Hindlimb muscle (tissue), 1 donor: ENCODE data around the gene AP3M1. TPM values are rescaled to one million over a fixed set of nuclear protein-coding genes. Genes with fewer than 3 reads are reported as not detected.
A peak's percentile ranks its signal among the peaks of the same experiment; 100 is the strongest.
"Not testable (repeated sequence)": the region's sequence is repeated elsewhere in the genome, so short reads cannot be mapped to it uniquely, and the experiment has no call there.

Source experiments
- DNase-seq: peaks from one replicate; pipeline ENCODE4 v3.0.0-alpha.2; 2013
- polyA plus RNA-seq: library from polyadenylated mRNA; unstranded; fragments of 120-200 nt; gene quantifications from one replicate; pipeline ENCODE4 v1.2.1, GENCODE V29; 2013; ENCODE audit not compliant: insufficient read length

Gene AP3M1
- polyA plus RNA-seq, 1 donor, result 36.6 TPM

DNA sequence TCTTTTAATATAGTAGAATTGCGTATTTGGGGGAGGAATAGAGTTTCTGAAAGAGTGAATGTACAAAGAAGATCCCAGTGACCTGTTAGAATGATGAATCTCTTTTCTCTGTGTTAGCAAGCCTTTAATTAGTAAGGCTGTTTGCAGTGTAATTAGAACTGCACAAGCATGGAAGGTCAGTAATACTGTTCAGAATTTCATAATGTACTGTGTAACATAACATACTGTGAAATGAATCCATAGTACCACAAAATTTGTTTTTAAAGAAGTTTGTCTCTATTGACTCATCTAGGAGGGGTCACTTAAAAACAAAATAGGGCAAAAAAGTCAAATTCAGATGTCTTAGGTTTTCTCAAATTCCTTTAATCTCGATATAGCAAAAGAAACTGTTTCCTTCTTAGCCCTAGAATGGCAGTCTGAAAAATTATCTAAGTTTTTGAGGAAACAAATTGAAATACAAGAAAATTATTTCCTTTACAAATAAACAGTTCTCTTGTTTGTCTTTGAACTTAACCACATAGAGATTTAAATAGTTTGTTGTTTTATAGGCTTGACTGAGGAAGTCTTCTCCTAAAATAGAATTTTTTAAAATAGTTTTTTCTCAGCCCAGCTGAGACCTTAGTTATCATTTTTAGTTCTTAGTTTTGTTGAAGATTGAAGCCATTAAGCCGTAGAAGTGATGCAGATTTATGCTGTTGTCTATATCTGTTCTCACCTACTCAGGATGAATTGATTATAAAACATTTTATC is 12.9 kb upstream of the AP3M1 start:
- no peak for DNase-seq

DNA sequence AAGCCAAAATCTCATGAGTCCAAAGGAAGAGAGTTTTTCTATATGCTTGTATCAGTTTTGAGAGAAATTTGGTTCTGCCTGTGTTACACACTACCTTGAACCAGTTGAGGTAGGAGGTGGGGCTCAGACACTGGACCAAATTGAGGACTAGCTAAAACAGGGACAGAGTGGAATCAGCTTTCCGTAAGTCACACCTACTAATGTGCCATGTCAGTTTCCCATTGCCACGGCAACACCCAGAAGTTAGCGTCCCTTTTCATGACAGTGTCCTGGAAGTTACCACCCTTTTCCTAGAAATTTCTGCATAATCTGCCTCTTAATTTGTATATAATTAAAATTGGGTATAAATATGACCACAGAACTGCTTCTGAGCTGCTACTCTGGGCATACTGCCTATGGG is 9.4 kb upstream of the AP3M1 start:
- DNase-seq, result no peak

DNA sequence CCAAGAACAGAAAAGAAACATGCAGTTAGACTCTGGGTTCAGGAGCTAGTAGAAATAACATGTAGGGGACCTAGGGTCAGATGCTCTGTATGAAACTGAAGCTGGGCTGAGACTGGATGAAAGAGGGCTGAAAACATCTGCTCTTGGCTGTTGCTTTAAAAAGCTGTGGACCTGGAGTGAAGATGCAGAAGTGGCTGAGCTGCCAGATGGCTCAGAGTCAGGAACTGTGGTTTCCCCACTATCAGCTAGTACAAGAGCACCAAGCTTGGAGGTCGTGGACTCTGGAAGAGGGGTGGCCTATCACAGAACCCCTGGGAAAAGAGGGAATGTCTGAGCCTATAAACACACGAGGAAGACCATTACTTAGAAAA is 6.3 kb upstream of the AP3M1 start:
- peak; percentile 29 for DNase-seq

DNA sequence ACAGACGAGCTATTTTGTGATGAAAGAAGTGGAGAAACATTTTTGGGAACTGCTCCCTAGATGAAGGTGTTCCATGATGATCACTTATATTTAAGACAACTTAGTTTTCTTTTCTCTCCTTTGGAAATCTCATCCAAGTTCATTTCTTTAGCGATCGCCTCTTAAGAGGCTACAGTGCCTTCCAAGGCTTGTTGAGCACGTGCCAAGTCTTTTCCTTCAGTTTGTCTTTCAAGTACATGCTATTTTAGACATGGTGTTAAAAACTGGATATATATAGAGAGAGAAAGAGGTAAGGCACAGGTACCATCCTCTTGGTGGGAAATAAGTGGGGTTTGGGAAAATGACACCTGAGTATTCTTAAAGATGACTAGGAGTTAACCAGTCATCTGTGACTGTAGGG is 3.0 kb upstream of the AP3M1 start:
- DNase-seq, result no peak

DNA sequence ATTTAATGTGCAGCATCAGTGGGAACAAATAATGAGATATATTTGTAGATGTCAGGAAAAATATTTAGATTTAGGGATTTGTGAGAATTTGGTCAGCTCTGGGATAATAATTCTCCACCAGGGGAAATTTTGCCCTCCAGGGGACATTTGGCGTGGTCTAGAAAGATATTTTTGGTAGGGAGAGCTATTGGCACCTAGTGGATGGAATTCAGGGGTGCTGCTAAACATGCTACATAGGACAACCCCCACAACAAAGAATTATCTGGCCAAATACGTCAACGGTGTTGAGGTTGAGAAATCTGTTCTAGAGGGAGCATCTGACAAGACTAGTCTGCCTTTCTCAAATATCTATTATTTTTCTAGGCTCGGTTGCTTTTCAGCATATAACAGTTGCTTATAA is 2.5 kb upstream of the AP3M1 start:
- DNase-seq, result no peak

DNA sequence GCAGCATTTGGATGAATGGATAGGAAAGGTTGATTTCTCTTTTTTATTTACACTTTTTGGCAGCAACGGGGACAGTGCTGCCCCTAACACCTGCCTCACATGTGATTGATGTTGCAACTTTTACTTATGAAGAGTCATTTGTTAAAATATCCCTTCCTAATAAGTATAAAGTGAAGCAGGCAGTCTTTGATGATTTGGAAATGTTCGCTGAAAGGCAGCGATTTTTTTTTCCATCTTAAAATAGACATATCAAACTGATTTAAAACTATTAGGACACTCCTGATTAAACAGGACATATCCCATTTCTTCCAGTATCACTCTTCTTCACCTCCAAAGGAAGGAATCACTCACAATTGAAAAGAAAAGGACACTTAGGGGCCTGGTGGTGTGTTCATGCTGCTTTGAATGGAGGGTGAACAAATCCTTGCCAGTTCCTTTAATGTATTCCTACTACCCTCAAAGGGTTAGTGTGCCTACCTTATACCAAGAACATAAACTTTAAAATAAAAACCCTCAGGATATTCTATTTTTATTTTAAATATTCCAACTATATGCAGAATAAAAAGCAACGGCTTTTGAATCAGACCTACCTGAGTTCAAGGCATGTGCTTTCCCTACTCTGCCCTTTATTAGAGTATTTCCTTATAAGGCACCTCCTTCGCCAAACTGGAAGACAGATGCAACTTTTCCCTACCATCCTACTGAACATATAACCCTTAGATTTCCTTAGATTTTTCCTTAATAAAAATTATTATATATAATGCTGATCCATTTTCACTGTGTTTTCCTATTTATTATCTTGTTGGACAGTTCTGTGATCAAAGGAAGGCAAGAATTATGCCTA is 1.5 kb upstream of the AP3M1 start:
- no peak for DNase-seq

DNA sequence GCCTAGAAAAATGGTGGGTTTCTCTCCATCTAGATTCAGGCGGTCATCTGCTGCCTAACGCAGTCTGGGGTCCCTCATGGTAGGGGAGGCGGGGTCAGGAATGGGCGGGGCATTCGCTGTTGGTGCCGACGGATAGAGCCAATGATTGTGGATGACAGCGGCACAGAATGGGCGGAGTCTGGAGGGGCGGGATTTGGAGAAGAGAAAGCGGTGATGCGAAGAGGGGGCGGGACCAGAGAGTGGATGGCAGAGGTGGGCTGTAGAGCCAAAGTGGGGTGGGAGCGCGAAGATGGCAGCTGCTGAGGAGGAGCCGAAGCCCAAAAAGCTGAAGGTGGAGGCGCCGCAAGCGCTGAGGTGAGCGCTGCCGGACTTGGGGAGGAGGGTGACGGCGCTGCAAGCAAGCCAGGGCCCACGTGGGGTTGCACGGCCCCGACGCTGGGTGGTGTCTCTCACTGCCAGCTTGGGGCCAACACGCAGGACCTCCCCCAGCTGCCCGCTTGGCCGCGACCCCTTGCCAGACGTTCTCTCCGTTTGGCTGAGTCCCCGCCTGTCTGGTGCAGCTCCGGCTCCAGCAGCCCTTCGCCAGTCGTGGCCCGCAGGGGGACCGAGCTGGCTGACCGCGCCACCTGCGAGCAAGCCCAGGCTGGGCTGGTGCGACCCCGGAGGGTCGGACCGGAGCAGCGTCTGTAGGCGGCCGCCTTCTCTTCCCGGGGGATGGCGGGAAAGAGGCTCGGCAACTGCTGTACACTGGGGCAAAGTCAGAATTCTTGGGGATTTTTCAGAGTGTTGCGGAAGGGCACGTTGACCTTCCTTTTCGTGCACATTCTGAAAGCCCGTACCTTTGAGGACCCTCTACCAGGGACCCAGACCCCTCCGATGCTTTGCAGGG is 606 bp upstream of the AP3M1 start, which contains the start of gene ADK:
ADK (plus strand) TSS at position 232 of the 889 bp plus-strand sequence; CDS start at position 290, 58 bp downstream.
- DNase-seq, result peak; percentile 99

DNA sequence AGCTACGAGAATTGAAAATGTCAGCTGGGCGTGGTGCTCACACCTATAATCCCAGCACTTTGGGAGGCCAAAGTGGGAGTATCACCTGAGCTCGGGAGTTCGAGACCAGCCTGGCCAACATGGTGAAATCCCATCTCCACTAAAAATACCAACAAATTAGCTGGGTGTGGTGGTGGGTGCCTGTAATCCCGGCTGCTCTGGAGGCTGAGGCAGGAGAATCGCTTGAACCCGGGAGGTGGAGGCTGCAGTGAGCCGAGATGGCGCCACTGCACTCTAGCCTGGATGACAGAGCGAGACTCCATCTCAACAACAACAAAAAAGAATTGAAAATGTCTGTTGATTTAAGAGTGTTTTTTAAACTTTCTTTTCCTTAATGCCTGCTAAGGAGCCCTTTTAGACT is 3.6 kb downstream of the AP3M1 start:
- not testable (repeated sequence) for DNase-seq

DNA sequence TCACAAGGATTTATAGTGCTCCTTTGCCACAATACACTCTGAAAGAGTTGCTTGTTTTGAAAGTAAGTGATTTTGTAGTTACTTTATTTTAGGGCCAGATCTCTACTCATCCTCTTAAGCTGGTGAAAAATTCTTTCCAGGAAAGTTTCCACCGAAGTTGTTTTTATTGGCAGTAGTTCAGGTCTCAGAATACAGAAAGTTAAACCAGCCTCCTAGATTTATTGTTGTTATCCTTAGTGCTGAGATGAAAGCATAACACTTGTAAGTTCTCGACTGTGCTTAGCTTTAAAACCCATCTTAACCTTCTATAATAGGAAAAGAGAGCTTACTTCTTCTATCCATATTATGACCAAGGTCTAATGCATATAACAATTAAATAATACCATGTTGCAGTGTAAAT is 5.5 kb downstream of the AP3M1 start:
- DNase-seq, result peak; percentile 42

DNA sequence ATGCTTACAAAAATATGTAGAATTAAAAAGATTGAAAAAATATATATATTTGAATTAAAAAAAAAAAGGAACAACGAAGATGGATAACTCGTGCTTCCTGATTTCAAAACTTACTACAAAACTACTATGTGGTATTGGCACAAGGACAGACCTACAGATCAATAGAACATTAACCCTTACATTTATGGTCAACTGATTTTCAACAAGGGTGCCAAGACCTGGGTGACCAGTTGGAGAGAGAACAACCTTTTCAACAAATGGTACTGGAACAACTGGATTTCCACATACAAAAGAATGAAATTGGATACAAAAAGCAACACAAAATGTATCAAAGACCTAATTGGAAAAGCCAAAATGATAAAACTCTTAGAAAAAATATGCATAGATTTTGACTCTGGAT is 10.1 kb downstream of the AP3M1 start:
- DNase-seq, result no peak

DNA sequence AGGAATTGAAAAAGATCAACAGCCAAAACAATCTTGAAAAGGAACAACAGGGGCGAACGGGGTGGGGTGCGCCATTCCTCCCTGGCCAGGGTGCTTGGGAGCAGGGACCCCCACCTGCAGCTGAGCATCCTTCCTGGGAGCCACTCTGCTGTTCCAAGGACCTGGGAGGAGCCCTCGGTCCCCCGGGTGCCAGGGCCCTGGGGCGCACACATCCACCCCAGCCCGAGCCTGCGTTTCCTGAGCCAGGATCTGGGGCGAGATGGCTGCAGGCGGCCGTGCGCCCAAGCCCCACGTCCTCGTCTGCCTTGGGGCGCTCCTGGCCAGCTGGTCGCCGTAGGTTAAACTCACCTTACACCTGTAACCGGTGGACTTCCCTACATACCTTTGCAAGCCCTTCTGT is 10.6 kb downstream of the AP3M1 start:
- no peak for DNase-seq

DNA sequence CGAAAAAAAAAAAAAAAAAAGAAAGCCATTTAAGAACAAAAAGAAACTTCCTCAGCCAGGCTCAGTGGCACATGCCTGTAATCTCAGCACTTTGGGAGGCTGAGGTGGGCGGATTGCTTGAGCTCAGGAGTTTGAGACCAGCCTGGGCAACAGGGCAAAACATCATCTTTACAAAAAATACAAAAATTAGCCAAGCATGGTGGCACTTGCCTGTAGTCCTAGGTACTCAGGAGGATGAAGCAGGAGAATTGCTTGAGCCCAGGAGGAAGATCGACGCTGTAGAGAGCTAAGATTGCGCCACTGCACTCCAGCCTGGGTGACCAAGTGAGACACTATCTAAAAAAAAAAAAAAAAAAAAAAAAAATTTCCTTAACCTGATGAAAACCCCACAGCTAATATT is 12.0 kb downstream of the AP3M1 start:
- not testable (repeated sequence) for DNase-seq

DNA sequence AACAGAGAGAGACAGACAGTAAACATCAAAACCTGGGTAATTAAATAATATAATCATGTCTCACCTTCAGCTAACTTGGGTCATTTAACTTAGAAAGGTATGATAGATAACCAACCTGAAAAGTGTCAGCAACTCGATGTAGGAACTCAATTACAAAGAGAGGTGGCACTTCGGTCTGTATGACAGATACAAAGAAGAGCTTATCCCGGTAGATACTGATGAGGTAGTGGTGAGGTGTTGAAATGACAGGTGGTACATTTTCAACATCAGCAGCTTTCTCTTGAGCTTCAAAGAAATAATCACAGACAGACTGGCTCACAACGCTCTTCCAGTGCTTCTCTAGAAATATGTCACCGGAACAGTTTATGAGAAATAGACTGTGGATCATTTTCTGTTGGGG is 12.6 kb downstream of the AP3M1 start:
- no peak for DNase-seq

DNA sequence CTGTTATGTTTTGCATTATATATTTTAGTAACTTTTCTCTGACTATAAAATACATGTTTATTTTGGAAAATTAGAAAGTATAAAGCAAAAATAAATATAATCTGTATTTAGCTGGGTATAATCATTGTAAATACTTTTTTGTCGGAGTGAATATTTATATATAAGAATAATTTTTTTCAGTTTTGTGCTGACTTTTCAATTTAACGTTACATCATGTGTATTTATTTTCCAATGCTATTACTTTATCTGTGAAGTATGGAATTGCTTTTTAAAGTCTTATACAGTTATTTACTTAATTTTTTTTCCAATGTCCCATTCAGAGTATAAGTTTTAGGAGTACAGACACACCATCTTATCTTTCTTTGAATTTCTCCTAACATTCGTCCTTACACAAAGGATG is 15.2 kb downstream of the AP3M1 start:
- DNase-seq, result no peak

DNA sequence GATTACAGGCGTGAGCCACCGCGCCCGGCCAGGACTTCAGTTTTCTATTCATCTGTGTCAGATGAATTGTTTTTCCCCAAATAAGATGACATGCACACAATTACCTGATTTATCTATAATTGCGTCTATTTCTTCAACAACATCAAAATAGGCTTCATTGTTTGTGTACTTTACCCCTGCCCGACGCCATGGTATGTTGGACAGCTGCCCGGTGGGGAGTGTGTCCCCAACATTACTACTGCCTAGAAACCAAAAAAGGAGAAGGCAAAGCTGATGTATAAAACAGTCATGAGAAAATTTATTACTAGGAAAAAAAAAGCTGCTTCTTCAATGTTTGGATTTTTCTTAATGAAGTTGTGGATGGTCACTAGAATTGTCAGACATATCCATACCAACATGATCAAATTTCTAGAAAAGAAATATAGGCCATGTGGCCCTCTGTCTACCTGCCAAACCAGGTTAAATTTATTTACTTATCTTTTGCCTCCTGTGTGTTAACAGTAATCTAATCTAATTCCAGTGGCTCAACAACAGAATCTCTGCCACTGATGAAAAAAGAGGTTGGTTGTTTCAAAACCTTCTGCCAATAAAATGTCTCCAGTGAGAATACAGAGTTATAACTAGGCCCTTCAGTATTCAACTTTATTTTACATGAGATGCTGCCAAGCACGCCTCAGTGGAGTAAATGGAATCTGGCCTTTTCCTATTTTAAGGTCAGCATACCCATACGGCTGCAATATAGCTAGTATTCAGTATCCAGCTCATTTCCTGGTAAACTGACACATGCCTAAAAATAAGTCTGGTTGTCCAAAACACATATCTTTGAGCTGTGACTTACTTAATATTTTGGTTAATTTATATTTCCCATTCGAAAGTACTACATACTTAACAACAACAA is 16.5 kb downstream of the AP3M1 start:
- DNase-seq, result no peak

DNA sequence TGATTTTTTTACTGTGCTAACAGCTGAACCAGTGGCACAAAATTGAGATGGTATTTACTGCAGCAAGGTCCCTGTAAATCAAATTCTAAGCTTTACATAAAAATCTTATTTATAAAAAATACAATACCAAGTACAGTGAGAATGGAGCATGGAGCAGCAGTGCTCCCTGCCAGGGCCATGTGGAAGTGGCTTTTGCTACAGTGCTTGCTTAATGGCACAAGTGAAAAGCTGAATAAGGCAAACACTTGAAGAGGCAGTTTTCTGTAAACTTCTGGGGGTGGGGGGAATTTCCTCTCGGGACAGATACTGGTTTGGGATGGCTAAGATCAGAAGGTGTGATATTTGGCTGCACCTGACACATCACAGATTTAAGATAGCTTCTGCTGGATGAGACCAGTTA is 27.5 kb downstream of the AP3M1 start:
- no peak for DNase-seq

DNA sequence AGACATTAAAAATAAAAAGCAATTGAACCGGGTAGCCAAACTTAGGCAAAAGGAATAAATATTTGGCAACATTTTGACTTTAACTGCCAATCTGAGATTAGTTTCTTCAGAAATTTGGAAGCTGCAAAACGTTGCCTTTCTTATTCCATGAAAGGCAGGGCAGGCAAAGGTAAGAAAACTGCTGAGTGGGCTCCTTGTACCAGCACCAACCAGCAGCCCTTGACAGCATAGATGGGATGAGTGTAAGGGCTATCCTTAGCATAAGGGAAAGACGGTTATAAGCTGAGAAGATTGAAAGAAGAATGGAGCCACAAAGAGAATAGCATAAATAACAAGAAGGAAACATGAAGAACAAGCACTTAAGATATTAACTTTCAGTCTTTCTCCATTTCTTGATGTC is 28.6 kb downstream of the AP3M1 start:
- DNase-seq, result no peak

DNA sequence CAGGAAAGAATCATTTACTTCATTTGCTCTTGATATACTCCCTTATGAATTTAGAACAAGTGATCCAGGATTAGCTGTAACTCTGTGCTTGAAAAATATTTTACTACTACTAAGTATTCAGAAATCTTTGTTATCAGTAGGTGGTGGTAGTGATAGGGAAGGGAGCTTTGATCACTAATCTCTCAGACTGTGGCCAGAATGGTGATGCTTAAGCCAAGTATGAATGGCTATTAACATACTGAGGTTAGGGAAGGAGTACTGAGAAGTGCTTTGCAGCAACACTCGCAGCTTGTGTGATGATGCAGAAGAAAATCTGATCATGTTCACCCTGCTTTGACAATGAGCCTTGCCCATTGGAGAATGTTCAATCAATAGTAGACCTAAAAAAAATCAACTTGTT is 29.3 kb downstream of the AP3M1 start:
- DNase-seq, result no peak

DNA sequence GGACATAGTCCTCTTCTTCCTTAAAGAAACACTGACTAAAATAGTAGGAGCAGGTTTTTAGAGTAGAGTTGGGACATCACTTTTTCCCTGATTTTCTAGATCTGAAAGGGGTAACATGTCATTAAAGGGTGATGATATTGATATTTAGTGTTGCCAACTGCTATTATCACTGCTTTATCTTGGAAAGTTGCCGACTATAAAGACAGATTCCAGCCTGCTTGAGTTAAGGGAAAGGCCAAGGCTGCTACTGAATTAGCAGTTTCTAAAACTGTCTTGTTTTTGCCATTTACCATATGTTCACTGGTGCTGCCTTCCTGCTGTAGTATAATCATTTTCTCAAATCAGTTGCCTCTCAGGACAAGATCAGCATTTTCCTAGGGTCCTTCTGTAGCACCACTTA is 29.7 kb downstream of the AP3M1 start:
- DNase-seq, result no peak

DNA sequence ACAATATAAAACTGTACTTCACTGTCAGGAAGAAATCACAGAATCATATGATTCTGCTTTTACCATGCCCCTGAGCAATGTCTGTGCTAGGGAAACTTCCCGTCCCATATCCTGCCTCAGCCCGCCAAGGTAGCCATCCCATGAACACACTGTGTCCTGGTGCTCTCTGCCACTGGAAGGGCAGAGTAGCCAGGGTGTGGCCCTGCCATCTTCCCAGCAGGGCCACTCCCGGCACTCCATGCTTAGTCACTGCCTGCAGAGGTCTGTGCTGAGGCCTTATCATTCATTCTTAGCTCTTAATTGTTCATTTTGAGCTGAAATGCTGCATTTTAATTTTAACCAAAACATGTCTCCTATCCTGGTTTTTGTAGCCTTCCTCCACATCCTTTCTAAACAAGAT is 31.8 kb downstream of the AP3M1 start:
- DNase-seq, result no peak

DNA sequence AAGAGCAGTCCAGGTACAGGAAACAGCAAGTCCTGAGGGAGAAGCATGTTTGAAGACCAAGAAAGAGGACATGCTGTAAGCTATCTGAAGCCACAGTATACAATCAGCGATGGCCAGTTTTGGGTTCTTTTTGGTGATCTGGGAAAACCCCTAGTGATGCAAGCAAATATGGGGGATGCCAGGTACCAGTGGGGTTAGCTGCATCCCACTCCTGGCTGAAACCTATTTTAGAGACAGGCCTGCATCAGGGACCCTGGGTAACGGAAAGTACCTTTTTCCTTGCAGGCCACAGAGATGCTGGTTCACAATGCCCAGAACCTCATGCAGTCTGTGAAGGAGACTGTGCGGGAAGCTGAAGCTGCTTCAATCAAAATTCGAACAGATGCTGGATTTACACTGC is 32.9 kb downstream of the AP3M1 start:
- no peak for DNase-seq

DNA sequence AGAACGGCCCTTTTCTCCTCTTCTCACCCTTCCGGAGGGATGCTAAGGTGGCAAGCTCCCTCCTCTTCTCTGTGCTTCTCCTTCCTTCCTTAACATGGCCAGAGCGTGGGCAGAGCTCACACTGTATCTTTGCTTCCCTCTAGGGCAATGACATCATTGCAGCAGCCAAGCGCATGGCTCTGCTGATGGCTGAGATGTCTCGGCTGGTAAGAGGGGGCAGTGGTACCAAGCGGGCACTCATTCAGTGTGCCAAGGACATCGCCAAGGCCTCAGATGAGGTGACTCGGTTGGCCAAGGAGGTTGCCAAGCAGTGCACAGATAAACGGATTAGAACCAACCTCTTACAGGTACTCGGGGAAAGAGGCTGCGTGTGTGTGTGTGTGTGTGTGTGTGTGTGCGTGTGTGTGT is 36.6 kb downstream of the AP3M1 start:
- DNase-seq, result no peak
